PC-3 (cell line): Measurements from ENCODE around the gene S100B.

Experiments used
- CTCF ChIP-seq: fragments of 300-600 bp; sonication (generic); conservative IDR thresholded peaks from 2 replicates; pipeline ENCODE4 v1.5.1; 2017; ENCODE audit warnings: antibody characterized with exemption, low read depth, mild to moderate bottlenecking, low read length
- EZH2 ChIP-seq: fragments of 300-600 bp; sonication (generic); IDR thresholded peaks from one replicate; pipeline ENCODE4 v1.6.1; 2017; ENCODE audit warnings: antibody characterized with exemption, mild to moderate bottlenecking, low read length; ENCODE audit not compliant: unreplicated experiment
- EZH2phosphoT487 ChIP-seq: fragments of 300-600 bp; sonication (generic); IDR thresholded peaks from 2 replicates; pipeline ENCODE4 v1.6.1; 2018; ENCODE audit warnings: mild to moderate bottlenecking, antibody characterized with exemption, low read length, borderline replicate concordance

- no peak for TF ChIP-seq CTCF
- no peak for TF ChIP-seq EZH2phosphoT487
- no peak for TF ChIP-seq EZH2
Observed at GRCh38 chr21:46649356-46649755, 44.5 kb upstream of the S100B start.
